ENCODE measurements around the gene FAM136A. TPM values are rescaled to one million over a fixed set of nuclear protein-coding genes. Genes with fewer than 3 reads are reported as not detected.

FAM136A gene
- total and polyA plus RNA-seq, 2 of the 13 experiments (the other 11 are each of a cell fraction or from before 2014, with no cell fraction given) = 77.8 to 126 TPM

DNA sequence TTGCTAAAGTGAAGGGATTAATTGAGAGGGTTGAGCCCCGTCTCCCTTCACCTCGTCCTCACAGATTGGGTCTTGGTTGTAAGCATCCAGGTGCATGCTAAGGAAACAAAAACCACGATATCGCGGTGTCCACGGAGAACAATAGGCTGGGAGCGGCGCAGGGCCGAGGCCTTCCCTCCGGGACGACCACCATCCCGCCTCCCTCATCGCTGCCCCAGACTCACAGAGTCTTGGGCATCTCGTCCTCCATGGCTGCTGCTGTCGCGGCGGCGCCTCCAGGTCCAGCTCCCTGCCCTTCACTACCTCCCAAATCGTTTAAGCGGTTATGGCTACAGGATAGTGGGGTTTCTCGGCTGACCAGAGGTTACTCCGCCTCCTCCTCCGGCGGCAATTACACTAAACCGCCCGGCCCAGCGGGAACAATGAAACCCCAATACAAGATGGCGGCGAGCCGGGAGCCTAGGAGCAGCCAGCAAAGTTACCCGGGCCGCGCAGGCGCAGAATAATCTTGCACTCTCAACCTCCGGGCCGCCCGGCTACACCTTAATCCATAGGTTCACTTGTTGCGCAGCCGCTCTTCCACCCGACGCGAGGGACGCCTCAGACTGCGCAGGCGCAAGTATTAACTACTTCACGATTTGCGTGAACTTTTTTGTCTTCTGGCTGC is 53.6 kb downstream of the FAM136A start, which contains the start of gene TIA1 (continued):
- TF ChIP-seq ZNF652 (CRISPR knock-in tag; IDR thresholded peaks at IDR 0.05; ENCODE audit: borderline replicate concordance, low read depth) (no peak), ZNF20 (CRISPR knock-in tag; IDR thresholded peaks at IDR 0.05) (0 out of 2 replicates have a peak, but pooled peaks have one; percentile 47), ELF3 (CRISPR knock-in tag; IDR thresholded peaks at IDR 0.05) (peak; percentile 14; the same call in 1 of the 2 replicates), FOSL2 (CRISPR knock-in tag; IDR thresholded peaks at IDR 0.05) (no peak), ZNF703 (CRISPR knock-in tag; IDR thresholded peaks at IDR 0.05; ENCODE audit: borderline replicate concordance) (no peak; the same call in 1 of the 2 replicates), SMC3 (IDR thresholded peaks at IDR 0.05; ENCODE audit: low read length) (0 out of 2 replicates have a peak, but pooled peaks have one; percentile 2), ZNF557 (CRISPR knock-in tag; IDR thresholded peaks at IDR 0.05) (peak; percentile 15; the same call in 1 of the 2 replicates), ZSCAN20 (CRISPR knock-in tag; IDR thresholded peaks at IDR 0.05; ENCODE audit: borderline replicate concordance) (no peak)
- TF ChIP-seq, protein P1, sequence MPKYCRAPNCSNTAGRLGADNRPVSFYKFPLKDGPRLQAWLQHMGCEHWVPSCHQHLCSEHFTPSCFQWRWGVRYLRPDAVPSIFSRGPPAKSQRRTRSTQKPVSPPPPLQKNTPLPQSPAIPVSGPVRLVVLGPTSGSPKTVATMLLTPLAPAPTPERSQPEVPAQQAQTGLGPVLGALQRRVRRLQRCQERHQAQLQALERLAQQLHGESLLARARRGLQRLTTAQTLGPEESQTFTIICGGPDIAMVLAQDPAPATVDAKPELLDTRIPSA (CRISPR knock-in tag; IDR thresholded peaks at IDR 0.05; ENCODE audit: borderline replicate concordance) = no peak
- TF ChIP-seq, protein P2, sequence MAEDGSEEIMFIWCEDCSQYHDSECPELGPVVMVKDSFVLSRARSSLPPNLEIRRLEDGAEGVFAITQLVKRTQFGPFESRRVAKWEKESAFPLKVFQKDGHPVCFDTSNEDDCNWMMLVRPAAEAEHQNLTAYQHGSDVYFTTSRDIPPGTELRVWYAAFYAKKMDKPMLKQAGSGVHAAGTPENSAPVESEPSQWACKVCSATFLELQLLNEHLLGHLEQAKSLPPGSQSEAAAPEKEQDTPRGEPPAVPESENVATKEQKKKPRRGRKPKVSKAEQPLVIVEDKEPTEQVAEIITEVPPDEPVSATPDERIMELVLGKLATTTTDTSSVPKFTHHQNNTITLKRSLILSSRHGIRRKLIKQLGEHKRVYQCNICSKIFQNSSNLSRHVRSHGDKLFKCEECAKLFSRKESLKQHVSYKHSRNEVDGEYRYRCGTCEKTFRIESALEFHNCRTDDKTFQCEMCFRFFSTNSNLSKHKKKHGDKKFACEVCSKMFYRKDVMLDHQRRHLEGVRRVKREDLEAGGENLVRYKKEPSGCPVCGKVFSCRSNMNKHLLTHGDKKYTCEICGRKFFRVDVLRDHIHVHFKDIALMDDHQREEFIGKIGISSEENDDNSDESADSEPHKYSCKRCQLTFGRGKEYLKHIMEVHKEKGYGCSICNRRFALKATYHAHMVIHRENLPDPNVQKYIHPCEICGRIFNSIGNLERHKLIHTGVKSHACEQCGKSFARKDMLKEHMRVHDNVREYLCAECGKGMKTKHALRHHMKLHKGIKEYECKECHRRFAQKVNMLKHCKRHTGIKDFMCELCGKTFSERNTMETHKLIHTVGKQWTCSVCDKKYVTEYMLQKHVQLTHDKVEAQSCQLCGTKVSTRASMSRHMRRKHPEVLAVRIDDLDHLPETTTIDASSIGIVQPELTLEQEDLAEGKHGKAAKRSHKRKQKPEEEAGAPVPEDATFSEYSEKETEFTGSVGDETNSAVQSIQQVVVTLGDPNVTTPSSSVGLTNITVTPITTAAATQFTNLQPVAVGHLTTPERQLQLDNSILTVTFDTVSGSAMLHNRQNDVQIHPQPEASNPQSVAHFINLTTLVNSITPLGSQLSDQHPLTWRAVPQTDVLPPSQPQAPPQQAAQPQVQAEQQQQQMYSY (CRISPR knock-in tag; IDR thresholded peaks at IDR 0.05) = 0 out of 2 replicates have a peak, but pooled peaks have one; percentile 17
- TF ChIP-seq, protein P3, sequence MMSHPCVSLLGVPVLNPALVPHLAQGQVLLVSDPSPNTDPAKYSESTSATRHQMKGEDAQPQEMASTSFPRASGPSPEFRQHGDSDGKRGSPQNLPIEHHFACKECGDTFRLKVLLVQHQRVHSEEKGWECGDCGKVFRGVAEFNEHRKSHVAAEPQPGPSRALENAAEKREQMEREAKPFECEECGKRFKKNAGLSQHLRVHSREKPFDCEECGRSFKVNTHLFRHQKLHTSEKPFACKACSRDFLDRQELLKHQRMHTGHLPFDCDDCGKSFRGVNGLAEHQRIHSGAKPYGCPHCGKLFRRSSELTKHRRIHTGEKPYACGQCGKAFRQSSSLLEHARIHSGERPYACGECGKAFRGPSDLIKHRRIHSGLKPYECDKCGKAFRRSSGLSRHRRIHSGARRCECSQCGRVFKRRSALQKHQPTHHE (CRISPR knock-in tag; IDR thresholded peaks at IDR 0.05; ENCODE audit: borderline replicate concordance) = peak; percentile 75; the same call in 1 of the 2 replicates
- TF ChIP-seq, protein P4, sequence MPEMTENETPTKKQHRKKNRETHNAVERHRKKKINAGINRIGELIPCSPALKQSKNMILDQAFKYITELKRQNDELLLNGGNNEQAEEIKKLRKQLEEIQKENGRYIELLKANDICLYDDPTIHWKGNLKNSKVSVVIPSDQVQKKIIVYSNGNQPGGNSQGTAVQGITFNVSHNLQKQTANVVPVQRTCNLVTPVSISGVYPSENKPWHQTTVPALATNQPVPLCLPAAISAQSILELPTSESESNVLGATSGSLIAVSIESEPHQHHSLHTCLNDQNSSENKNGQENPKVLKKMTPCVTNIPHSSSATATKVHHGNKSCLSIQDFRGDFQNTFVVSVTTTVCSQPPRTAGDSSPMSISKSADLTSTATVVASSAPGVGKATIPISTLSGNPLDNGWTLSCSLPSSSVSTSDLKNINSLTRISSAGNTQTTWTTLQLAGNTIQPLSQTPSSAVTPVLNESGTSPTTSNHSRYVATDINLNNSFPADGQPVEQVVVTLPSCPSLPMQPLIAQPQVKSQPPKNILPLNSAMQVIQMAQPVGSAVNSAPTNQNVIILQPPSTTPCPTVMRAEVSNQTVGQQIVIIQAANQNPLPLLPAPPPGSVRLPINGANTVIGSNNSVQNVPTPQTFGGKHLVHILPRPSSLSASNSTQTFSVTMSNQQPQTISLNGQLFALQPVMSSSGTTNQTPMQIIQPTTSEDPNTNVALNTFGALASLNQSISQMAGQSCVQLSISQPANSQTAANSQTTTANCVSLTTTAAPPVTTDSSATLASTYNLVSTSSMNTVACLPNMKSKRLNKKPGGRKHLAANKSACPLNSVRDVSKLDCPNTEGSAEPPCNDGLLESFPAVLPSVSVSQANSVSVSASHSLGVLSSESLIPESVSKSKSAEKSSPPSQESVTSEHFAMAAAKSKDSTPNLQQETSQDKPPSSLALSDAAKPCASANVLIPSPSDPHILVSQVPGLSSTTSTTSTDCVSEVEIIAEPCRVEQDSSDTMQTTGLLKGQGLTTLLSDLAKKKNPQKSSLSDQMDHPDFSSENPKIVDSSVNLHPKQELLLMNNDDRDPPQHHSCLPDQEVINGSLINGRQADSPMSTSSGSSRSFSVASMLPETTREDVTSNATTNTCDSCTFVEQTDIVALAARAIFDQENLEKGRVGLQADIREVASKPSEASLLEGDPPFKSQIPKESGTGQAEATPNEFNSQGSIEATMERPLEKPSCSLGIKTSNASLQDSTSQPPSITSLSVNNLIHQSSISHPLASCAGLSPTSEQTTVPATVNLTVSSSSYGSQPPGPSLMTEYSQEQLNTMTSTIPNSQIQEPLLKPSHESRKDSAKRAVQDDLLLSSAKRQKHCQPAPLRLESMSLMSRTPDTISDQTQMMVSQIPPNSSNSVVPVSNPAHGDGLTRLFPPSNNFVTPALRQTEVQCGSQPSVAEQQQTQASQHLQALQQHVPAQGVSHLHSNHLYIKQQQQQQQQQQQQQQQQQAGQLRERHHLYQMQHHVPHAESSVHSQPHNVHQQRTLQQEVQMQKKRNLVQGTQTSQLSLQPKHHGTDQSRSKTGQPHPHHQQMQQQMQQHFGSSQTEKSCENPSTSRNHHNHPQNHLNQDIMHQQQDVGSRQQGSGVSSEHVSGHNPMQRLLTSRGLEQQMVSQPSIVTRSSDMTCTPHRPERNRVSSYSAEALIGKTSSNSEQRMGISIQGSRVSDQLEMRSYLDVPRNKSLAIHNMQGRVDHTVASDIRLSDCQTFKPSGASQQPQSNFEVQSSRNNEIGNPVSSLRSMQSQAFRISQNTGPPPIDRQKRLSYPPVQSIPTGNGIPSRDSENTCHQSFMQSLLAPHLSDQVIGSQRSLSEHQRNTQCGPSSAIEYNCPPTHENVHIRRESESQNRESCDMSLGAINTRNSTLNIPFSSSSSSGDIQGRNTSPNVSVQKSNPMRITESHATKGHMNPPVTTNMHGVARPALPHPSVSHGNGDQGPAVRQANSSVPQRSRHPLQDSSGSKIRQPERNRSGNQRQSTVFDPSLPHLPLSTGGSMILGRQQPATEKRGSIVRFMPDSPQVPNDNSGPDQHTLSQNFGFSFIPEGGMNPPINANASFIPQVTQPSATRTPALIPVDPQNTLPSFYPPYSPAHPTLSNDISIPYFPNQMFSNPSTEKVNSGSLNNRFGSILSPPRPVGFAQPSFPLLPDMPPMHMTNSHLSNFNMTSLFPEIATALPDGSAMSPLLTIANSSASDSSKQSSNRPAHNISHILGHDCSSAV (CRISPR knock-in tag; IDR thresholded peaks at IDR 0.05; ENCODE audit: borderline replicate concordance) = 0 out of 2 replicates have a peak, but pooled peaks have one; percentile 8
- TF ChIP-seq, protein P5, sequence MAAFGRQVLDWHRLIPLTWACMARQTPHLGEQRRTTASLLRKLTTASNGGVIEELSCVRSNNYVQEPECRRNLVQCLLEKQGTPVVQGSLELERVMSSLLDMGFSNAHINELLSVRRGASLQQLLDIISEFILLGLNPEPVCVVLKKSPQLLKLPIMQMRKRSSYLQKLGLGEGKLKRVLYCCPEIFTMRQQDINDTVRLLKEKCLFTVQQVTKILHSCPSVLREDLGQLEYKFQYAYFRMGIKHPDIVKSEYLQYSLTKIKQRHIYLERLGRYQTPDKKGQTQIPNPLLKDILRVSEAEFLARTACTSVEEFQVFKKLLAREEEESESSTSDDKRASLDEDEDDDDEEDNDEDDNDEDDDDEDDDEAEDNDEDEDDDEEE (CRISPR knock-in tag; IDR thresholded peaks at IDR 0.05) = peak; percentile 17; the same call in 1 of the 2 replicates

All from HepG2 (cell line).